WTC11 (cell line): ENCODE measurements around the gene TTC24. TPM values are rescaled to one million over a fixed set of nuclear protein-coding genes. Genes with fewer than 3 reads are reported as not detected.

ENCODE experiments used
- ATAC-seq: fragments of 200-7000 bp; cut with Tn5 transposase; 2 replicates; pipeline ENCODE4 v1.10.0; 2021; ENCODE audit warnings: mild to moderate bottlenecking, moderate library complexity
- CTCF ChIA-PET: fragments of 300-600 bp; sonication (Branson Sonifier 250); formaldehyde crosslinking; loops from one replicate; lab custom pipeline; 2021; ENCODE audit warnings: antibody characterized with exemption; lab: Charles Lee
- POLR2A ChIA-PET: fragments of 350-600 bp; sonication (Branson Sonifier 250); formaldehyde crosslinking; loops from one replicate; lab custom pipeline; 2021; ENCODE audit warnings: antibody characterized with exemption; lab: Charles Lee
- DNase-seq: peaks from one replicate; pipeline ENCODE4 v3.0.0; 2021; ENCODE audit warnings: low spot score
- H3K27ac Mint-ChIP-seq: 2 replicates; pipeline ENCODE4 v1.8.0; 2021; ENCODE audit warnings: mixed read lengths
- H3K27me3 Mint-ChIP-seq: 2 replicates; pipeline ENCODE4 v1.8.0; 2021; ENCODE audit warnings: low read depth, mild to moderate bottlenecking, moderate library complexity, mixed read lengths
- H3K36me3 Mint-ChIP-seq: 2 replicates; pipeline ENCODE4 v1.8.0; 2021; ENCODE audit warnings: mixed read lengths
- H3K4me1 Mint-ChIP-seq: 2 replicates; pipeline ENCODE4 v1.8.0; 2022; ENCODE audit warnings: mixed read lengths
- H3K4me3 Mint-ChIP-seq: 2 replicates; pipeline ENCODE4 v1.8.0; 2021; ENCODE audit warnings: mild to moderate bottlenecking, moderate library complexity, mixed read lengths
- H3K9me3 Mint-ChIP-seq: 2 replicates; pipeline ENCODE4 v1.8.0; 2021; ENCODE audit warnings: mixed read lengths
- AFF4 ChIP-seq: sonication (generic); formaldehyde crosslinking; IDR thresholded peaks from 2 replicates; pipeline ENCODE4 v1.8.1; 2023; ENCODE audit warnings: mild to moderate bottlenecking, missing genetic modification reagents, borderline replicate concordance
- AR ChIP-seq: fragments of 250-450 bp; sonication (Bioruptor Pico); IDR thresholded peaks from 2 replicates; pipeline ENCODE4 v1.9.0; 2021; ENCODE audit warnings: mild to moderate bottlenecking
- ATF6 ChIP-seq: sonication (generic); formaldehyde crosslinking; IDR thresholded peaks from 2 replicates; pipeline ENCODE4 v1.8.1; 2023; ENCODE audit warnings: mild to moderate bottlenecking, missing genetic modification reagents
- CREM ChIP-seq: sonication (generic); formaldehyde crosslinking; IDR thresholded peaks from 2 replicates; pipeline ENCODE4 v1.8.1; 2022; ENCODE audit warnings: mild to moderate bottlenecking, missing genetic modification reagents, moderate library complexity
- GABPB1 ChIP-seq: sonication (generic); formaldehyde crosslinking; IDR thresholded peaks from 2 replicates; pipeline ENCODE4 v1.8.1; 2023; ENCODE audit warnings: mild to moderate bottlenecking, missing genetic modification reagents
- HMGA2 ChIP-seq: fragments of 250-450 bp; sonication (Bioruptor Pico); IDR thresholded peaks from 2 replicates; pipeline ENCODE4 v1.4.0; 2021; ENCODE audit warnings: mild to moderate bottlenecking, moderate library complexity
- IRF2 ChIP-seq: sonication (generic); formaldehyde crosslinking; IDR thresholded peaks from 2 replicates; pipeline ENCODE4 v1.8.0; 2022; ENCODE audit warnings: low read depth, missing genetic modification reagents, borderline replicate concordance
- JUN ChIP-seq: sonication (generic); formaldehyde crosslinking; IDR thresholded peaks from 2 replicates; pipeline ENCODE4 v1.8.0; 2023; ENCODE audit warnings: mild to moderate bottlenecking, missing genetic modification reagents
- MXD4 ChIP-seq: fragments of 250-450 bp; sonication (Bioruptor Pico); IDR thresholded peaks from 2 replicates; pipeline ENCODE4 v1.8.0; 2021; ENCODE audit warnings: mild to moderate bottlenecking, moderate library complexity, borderline replicate concordance
- NFATC4 ChIP-seq: fragments of 250-450 bp; sonication (Bioruptor Pico); IDR thresholded peaks from 2 replicates; pipeline ENCODE4 v1.9.0; 2021; ENCODE audit warnings: mild to moderate bottlenecking
- NR2C2 ChIP-seq: sonication (generic); formaldehyde crosslinking; IDR thresholded peaks from 2 replicates; pipeline ENCODE4 v1.8.0; 2022; ENCODE audit warnings: mild to moderate bottlenecking, missing genetic modification reagents
- STAT6 ChIP-seq: sonication (generic); formaldehyde crosslinking; conservative IDR thresholded peaks from 2 replicates; pipeline ENCODE4 v1.8.1; 2023; ENCODE audit warnings: mild to moderate bottlenecking, low read depth, missing genetic modification reagents, moderate library complexity
- ZNF219 ChIP-seq: sonication (generic); formaldehyde crosslinking; IDR thresholded peaks from 2 replicates; pipeline ENCODE4 v1.8.0; 2023; ENCODE audit warnings: missing genetic modification reagents, mild to moderate bottlenecking, borderline replicate concordance
- ZNF281 ChIP-seq: sonication (generic); formaldehyde crosslinking; IDR thresholded peaks from 2 replicates; pipeline ENCODE4 v1.8.0; 2023; ENCODE audit warnings: mild to moderate bottlenecking, missing genetic modification reagents
- ZNF396 ChIP-seq: fragments of 250-450 bp; sonication (Bioruptor Pico); IDR thresholded peaks from 2 replicates; pipeline ENCODE4 v1.8.0; 2021; ENCODE audit warnings: mild to moderate bottlenecking, moderate library complexity, borderline replicate concordance
- ZNF423 ChIP-seq: fragments of 250-450 bp; sonication (Bioruptor Pico); IDR thresholded peaks from 2 replicates; pipeline ENCODE4 v2.1.2; 2022; ENCODE audit warnings: mild to moderate bottlenecking, moderate library complexity
- total RNA-seq: library from RNA; stranded (reverse); gene quantifications from 3 replicates; pipeline ENCODE4 v1.2.3, GENCODE V29; 2021
- TF ChIP-seq, protein P1 (sequence below): sonication (generic); formaldehyde crosslinking; IDR thresholded peaks from 2 replicates; pipeline ENCODE4 v1.8.0; 2022; ENCODE audit warnings: mild to moderate bottlenecking, missing genetic modification reagents
- TF ChIP-seq, protein P2 (sequence below): fragments of 250-450 bp; sonication (Bioruptor Pico); IDR thresholded peaks from 2 replicates; pipeline ENCODE4 v1.9.0; 2021; ENCODE audit warnings: moderate library complexity, mild to moderate bottlenecking, inconsistent platforms, borderline replicate concordance
- TF ChIP-seq, protein P3 (sequence below): sonication (generic); formaldehyde crosslinking; IDR thresholded peaks from 2 replicates; pipeline ENCODE4 v1.8.1; 2022; ENCODE audit warnings: low read depth, missing genetic modification reagents, borderline replicate concordance

TTC24 gene
- total RNA-seq, 1 experiment from 2014 or later: 0.20 TPM

GRCh38 chr1:156593661-156593989 is 14.1 kb downstream of the TTC24 start:
- POLR2A ChIA-PET: no interaction called here
- H3K9me3 Mint-ChIP-seq: no peaks in the 10 kb centered on the region
- no peak overlapping the region for H3K27ac Mint-ChIP-seq
- peaks cover 45% of the 10 kb centered on the region for H3K36me3 Mint-ChIP-seq
- peaks cover 16% of the 10 kb centered on the region for H3K4me1 Mint-ChIP-seq
- no peak for DNase-seq
- no peak for ATAC-seq
- H3K4me3 Mint-ChIP-seq: no peak overlapping the region; the same call in 1 of the 2 replicates
- CTCF ChIA-PET: interaction anchor here (0.6 to 3.4 kb wide), 5 partner anchors 10 to 113 kb away, joined by 3 to 28 read pairs (median 3); no protein-coding TSS in a partner anchor
- H3K27me3 Mint-ChIP-seq: no peaks in the 10 kb centered on the region
- TF ChIP-seq GABPB1 (CRISPR knock-in tag) (no peak), MXD4 (CRISPR knock-in tag) (no peak), STAT6 (CRISPR knock-in tag) (no peak), ZNF281 (CRISPR knock-in tag) (no peak), AFF4 (CRISPR knock-in tag) (no peak), HMGA2 (CRISPR knock-in tag) (no peak), NFATC4 (CRISPR knock-in tag) (no peak), ATF6 (no peak), CREM (CRISPR knock-in tag) (no peak), IRF2 (CRISPR knock-in tag) (no peak), AR (CRISPR knock-in tag) (no peak), ZNF423 (CRISPR knock-in tag) (no peak), NR2C2 (CRISPR knock-in tag) (no peak), ZNF219 (CRISPR knock-in tag) (no peak), ZNF396 (CRISPR knock-in tag) (no peak), JUN (CRISPR knock-in tag) (no peak)
- TF ChIP-seq, protein P1, sequence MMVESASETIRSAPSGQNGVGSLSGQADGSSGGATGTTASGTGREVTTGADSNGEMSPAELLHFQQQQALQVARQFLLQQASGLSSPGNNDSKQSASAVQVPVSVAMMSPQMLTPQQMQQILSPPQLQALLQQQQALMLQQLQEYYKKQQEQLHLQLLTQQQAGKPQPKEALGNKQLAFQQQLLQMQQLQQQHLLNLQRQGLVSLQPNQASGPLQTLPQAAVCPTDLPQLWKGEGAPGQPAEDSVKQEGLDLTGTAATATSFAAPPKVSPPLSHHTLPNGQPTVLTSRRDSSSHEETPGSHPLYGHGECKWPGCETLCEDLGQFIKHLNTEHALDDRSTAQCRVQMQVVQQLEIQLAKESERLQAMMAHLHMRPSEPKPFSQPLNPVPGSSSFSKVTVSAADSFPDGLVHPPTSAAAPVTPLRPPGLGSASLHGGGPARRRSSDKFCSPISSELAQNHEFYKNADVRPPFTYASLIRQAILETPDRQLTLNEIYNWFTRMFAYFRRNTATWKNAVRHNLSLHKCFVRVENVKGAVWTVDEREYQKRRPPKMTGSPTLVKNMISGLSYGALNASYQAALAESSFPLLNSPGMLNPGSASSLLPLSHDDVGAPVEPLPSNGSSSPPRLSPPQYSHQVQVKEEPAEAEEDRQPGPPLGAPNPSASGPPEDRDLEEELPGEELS (CRISPR knock-in tag): no peak
- TF ChIP-seq, protein P2, sequence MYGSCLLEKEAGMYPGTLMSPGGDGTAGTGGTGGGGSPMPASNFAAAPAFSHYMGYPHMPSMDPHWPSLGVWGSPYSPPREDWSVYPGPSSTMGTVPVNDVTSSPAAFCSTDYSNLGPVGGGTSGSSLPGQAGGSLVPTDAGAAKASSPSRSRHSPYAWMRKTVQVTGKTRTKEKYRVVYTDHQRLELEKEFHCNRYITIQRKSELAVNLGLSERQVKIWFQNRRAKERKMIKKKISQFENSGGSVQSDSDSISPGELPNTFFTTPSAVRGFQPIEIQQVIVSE (CRISPR knock-in tag): no peak
- TF ChIP-seq, protein P3, sequence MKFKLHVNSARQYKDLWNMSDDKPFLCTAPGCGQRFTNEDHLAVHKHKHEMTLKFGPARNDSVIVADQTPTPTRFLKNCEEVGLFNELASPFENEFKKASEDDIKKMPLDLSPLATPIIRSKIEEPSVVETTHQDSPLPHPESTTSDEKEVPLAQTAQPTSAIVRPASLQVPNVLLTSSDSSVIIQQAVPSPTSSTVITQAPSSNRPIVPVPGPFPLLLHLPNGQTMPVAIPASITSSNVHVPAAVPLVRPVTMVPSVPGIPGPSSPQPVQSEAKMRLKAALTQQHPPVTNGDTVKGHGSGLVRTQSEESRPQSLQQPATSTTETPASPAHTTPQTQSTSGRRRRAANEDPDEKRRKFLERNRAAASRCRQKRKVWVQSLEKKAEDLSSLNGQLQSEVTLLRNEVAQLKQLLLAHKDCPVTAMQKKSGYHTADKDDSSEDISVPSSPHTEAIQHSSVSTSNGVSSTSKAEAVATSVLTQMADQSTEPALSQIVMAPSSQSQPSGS: no peak
